Neural progenitor cell (in vitro differentiated cells): ENCODE measurements around the gene FAF1. TPM values are rescaled to one million over a fixed set of nuclear protein-coding genes. Genes with fewer than 3 reads are reported as not detected.

ENCODE experiments used
- DNase-seq: peaks from one replicate; pipeline ENCODE4 v3.0.0-alpha.2; 2016; ENCODE audit warnings: low spot score
- H2AFZ ChIP-seq: fragments of 200-600 bp; sonication (generic); replicated peaks from 2 replicates; pipeline ENCODE4 v1.6.1; 2016; ENCODE audit warnings: antibody characterized with exemption
- H3F3A ChIP-seq: fragments of 200-600 bp; sonication (generic); 2 replicates; pipeline ENCODE4 v1.6.1; 2016; ENCODE audit warnings: antibody characterized with exemption, low read depth
- H3K27ac ChIP-seq: fragments of 200-600 bp; sonication (generic); 2 replicates; pipeline ENCODE4 v1.5.1; 2016; ENCODE audit warnings: mild to moderate bottlenecking
- H3K27me3 ChIP-seq: fragments of 200-600 bp; sonication (generic); 2 replicates; pipeline ENCODE4 v1.6.1; 2016; ENCODE audit warnings: mild to moderate bottlenecking, moderate library complexity
- H3K36me3 ChIP-seq: fragments of 200-600 bp; sonication (generic); 2 replicates; pipeline ENCODE4 v1.5.1; 2016
- H3K4me1 ChIP-seq: fragments of 200-600 bp; sonication (generic); 2 replicates; pipeline ENCODE4 v1.6.1; 2016; ENCODE audit warnings: mixed run types
- H3K4me2 ChIP-seq: fragments of 200-600 bp; sonication (generic); 2 replicates; pipeline ENCODE4 v1.6.1; 2016
- H3K4me3 ChIP-seq: fragments of 200-600 bp; sonication (generic); 2 replicates; pipeline ENCODE4 v1.5.1; 2016
- H3K79me2 ChIP-seq: fragments of 200-600 bp; sonication (generic); 2 replicates; pipeline ENCODE4 v1.6.1; 2016; ENCODE audit warnings: low read depth
- H3K9ac ChIP-seq: fragments of 200-600 bp; sonication (generic); 2 replicates; pipeline ENCODE4 v1.6.1; 2016
- H3K9me3 ChIP-seq: fragments of 200-600 bp; sonication (generic); 2 replicates; pipeline ENCODE4 v1.5.1; 2016; ENCODE audit warnings: low read depth
- H4K20me1 ChIP-seq: fragments of 200-600 bp; sonication (generic); 2 replicates; pipeline ENCODE4 v1.6.1; 2016; ENCODE audit warnings: low read depth
- H3K27ac Mint-ChIP-seq: 3 replicates; pipeline ENCODE4 v1.8.0; 2021; ENCODE audit warnings: mixed read lengths
- H3K27me3 Mint-ChIP-seq: 2 replicates; pipeline ENCODE4 v1.8.0; 2022; ENCODE audit warnings: low read depth, mild to moderate bottlenecking, inconsistent platforms, moderate library complexity, mixed read lengths; ENCODE audit not compliant: insufficient read depth
- H3K36me3 Mint-ChIP-seq: 3 replicates; pipeline ENCODE4 v1.8.0; 2021; ENCODE audit warnings: mixed read lengths
- H3K4me1 Mint-ChIP-seq: 3 replicates; pipeline ENCODE4 v1.8.0; 2021; ENCODE audit warnings: mixed read lengths
- H3K4me3 Mint-ChIP-seq: 3 replicates; pipeline ENCODE4 v1.8.0; 2021; ENCODE audit warnings: mild to moderate bottlenecking, moderate library complexity, mixed read lengths
- H3K9me3 Mint-ChIP-seq: 3 replicates; pipeline ENCODE4 v1.8.0; 2020; ENCODE audit warnings: mixed read lengths
- CTCF ChIP-seq: fragments of 200-600 bp; sonication (generic); IDR thresholded peaks from 2 replicates; pipeline ENCODE4 v1.5.1; 2017; ENCODE audit warnings: antibody characterized with exemption, mild to moderate bottlenecking
- EZH2 ChIP-seq: fragments of 200-600 bp; sonication (generic); IDR thresholded peaks from 2 replicates; pipeline ENCODE4 v1.6.1; 2017; ENCODE audit warnings: antibody characterized with exemption, mild to moderate bottlenecking, moderate library complexity
- EZH2phosphoT487 ChIP-seq: fragments of 200-600 bp; sonication (generic); IDR thresholded peaks from 2 replicates; pipeline ENCODE4 v1.6.1; 2017; ENCODE audit warnings: antibody characterized with exemption
- total RNA-seq: library from RNA; depleted of rRNA; stranded (reverse); fragments of >200 nt; gene quantifications from 2 replicates; pipeline ENCODE4 v1.2.3, GENCODE V29; 2015; ENCODE audit warnings: low replicate concordance

FAF1 gene
- total RNA-seq, 1 donor from 2014 or later = 103 TPM

- H3K27me3 Mint-ChIP-seq = no peaks in the 10 kb centered on the region
- H2AFZ ChIP-seq = no peak overlapping the region
- no peak for DNase-seq
Measured at GRCh38 chr1:50609508-50609907, 350.6 kb downstream of the FAF1 start.

GRCh38 chr1:50605186-50605875, 354.7 kb downstream of the FAF1 start:
- Mint-ChIP-seq H3K36me3 (no peaks in the 10 kb centered on the region), H3K27me3 (no peaks in the 10 kb centered on the region), H3K9me3 (no peaks in the 10 kb centered on the region), H3K4me3 (no peak overlapping the region), H3K4me1 (no peaks in the 10 kb centered on the region), H3K27ac (no peak overlapping the region)
- H3K4me2 ChIP-seq = no peak overlapping the region
- H3K27me3 ChIP-seq = no peaks in the 10 kb centered on the region
- H2AFZ ChIP-seq = no peak overlapping the region
- no peaks in the 10 kb centered on the region for H3K9me3 ChIP-seq
- peaks cover 2% of the 10 kb centered on the region for H3K4me1 ChIP-seq
- no peaks in the 10 kb centered on the region for H3F3A ChIP-seq
- no peaks in the 10 kb centered on the region for H3K36me3 ChIP-seq
- no peak overlapping the region for H3K4me3 ChIP-seq
- peak; percentile 61 for DNase-seq
- no peak overlapping the region for H3K9ac ChIP-seq
- no peaks in the 10 kb centered on the region for H3K79me2 ChIP-seq
- no peaks in the 10 kb centered on the region for H4K20me1 ChIP-seq
- H3K27ac ChIP-seq = no peak overlapping the region
- TF ChIP-seq CTCF (peak; percentile 79), EZH2phosphoT487 (no peak)

More at GRCh38 chr1:50609508-50609907, 350.6 kb downstream of the FAF1 start:
- H3K27me3 ChIP-seq = no peaks in the 10 kb centered on the region
- Mint-ChIP-seq H3K4me1 (peaks cover 15% of the 10 kb centered on the region), H3K9me3 (no peaks in the 10 kb centered on the region), H3K36me3 (no peaks in the 10 kb centered on the region), H3K4me3 (no peak overlapping the region), H3K27ac (no peak overlapping the region)
- H3K4me1 ChIP-seq = peaks cover 16% of the 10 kb centered on the region
- no peak overlapping the region for H3K4me2 ChIP-seq
- H3K9ac ChIP-seq = no peak overlapping the region
- TF ChIP-seq EZH2 (no peak), EZH2phosphoT487 (no peak), CTCF (no peak)
- H3K4me3 ChIP-seq = no peak overlapping the region
- no peaks in the 10 kb centered on the region for H3K36me3 ChIP-seq
- H3K79me2 ChIP-seq = no peaks in the 10 kb centered on the region
- H3F3A ChIP-seq = no peaks in the 10 kb centered on the region
- no peak overlapping the region for H3K27ac ChIP-seq
- H4K20me1 ChIP-seq = no peaks in the 10 kb centered on the region
- H3K9me3 ChIP-seq = no peaks in the 10 kb centered on the region

GRCh38 chr1:50604580-50604979, 355.5 kb downstream of the FAF1 start:
- H3K4me3 Mint-ChIP-seq = no peak overlapping the region
- no peak overlapping the region for H3K27ac Mint-ChIP-seq
- Histone ChIP-seq H3K27ac (no peak overlapping the region), H2AFZ (no peak overlapping the region), H3K36me3 (no peaks in the 10 kb centered on the region), H3K9me3 (no peaks in the 10 kb centered on the region), H3K79me2 (no peaks in the 10 kb centered on the region), H3F3A (no peaks in the 10 kb centered on the region), H4K20me1 (no peaks in the 10 kb centered on the region), H3K4me3 (no peak overlapping the region), H3K9ac (no peak overlapping the region), H3K4me2 (no peak overlapping the region), H3K27me3 (no peaks in the 10 kb centered on the region), H3K4me1 (no peaks in the 10 kb centered on the region)
- no peaks in the 10 kb centered on the region for H3K9me3 Mint-ChIP-seq
- H3K36me3 Mint-ChIP-seq = no peaks in the 10 kb centered on the region
- TF ChIP-seq CTCF (peak; percentile 30), EZH2 (no peak)
- H3K27me3 Mint-ChIP-seq = no peaks in the 10 kb centered on the region
- H3K4me1 Mint-ChIP-seq = no peaks in the 10 kb centered on the region
- DNase-seq = no peak
